H1 (cell line): ENCODE data around the gene KRT10. TPM values are rescaled to one million over a fixed set of nuclear protein-coding genes. Genes with fewer than 3 reads are reported as not detected.

ENCODE experiments used
- CTCF ChIA-PET: fragments of 300-600 bp; sonication (Branson Sonifier 250); formaldehyde crosslinking; loops from one replicate; lab custom pipeline; 2021; ENCODE audit not compliant: partially characterized antibody; lab: Charles Lee
- POLR2A ChIA-PET: fragments of 300-600 bp; sonication (Branson Sonifier 250); formaldehyde crosslinking; loops from one replicate; lab custom pipeline; 2021; ENCODE audit warnings: inconsistent platforms; ENCODE audit not compliant: partially characterized antibody; lab: Charles Lee
- DNase-seq, 2 experiments: peaks; one replicate each; pipeline versions ENCODE4 v3.0.0 to v3.0.0-alpha.2; 2010 to 2022; ENCODE audit warnings: low spot score in 2 of 2, low read depth in 1 of 2, mixed read lengths in 1 of 2
- FAIRE-seq: peaks from 2 replicates; lab custom pipeline; 2011; peaks lifted over from hg19 to GRCh38; lab: Jason Lieb, UNC
- H2AFZ ChIP-seq: 2 replicates; pipeline ENCODE4 v1.8.1; 2012; ENCODE audit warnings: low read length, inconsistent platforms
- H2AK5ac ChIP-seq: 2 replicates; pipeline ENCODE4 v1.6.1; 2013; ENCODE audit warnings: low read depth, low read length
- H2BK120ac ChIP-seq: replicated peaks from 2 replicates; pipeline ENCODE3; 2013; ENCODE audit warnings: low read depth, low read length, inconsistent platforms
- H2BK12ac ChIP-seq: 2 replicates; pipeline ENCODE4 v1.6.1; 2013; ENCODE audit warnings: low read depth, low read length
- H2BK15ac ChIP-seq: 2 replicates; pipeline ENCODE4 v1.6.1; 2013; ENCODE audit warnings: low read length
- H2BK20ac ChIP-seq: 2 replicates; pipeline ENCODE4 v1.6.1; 2013; ENCODE audit warnings: low read length
- H2BK5ac ChIP-seq: 2 replicates; pipeline ENCODE4 v1.6.1; 2013; ENCODE audit warnings: low read depth, low read length
- H3K14ac ChIP-seq: 2 replicates; pipeline ENCODE4 v1.6.1; 2013; ENCODE audit warnings: inconsistent platforms; ENCODE audit not compliant: insufficient read length
- H3K18ac ChIP-seq: 2 replicates; pipeline ENCODE4 v1.6.1; 2013; ENCODE audit warnings: low read length; ENCODE audit errors: extremely low read depth
- H3K23ac ChIP-seq: 2 replicates; pipeline ENCODE4 v1.6.1; 2013; ENCODE audit warnings: inconsistent platforms; ENCODE audit not compliant: insufficient read length
- H3K23me2 ChIP-seq: 2 replicates; pipeline ENCODE4 v1.6.1; 2013; ENCODE audit warnings: low read depth, low read length
- H3K27ac ChIP-seq: 2 replicates; pipeline ENCODE4 v1.6.1; 2011; ENCODE audit warnings: low read depth, low read length, inconsistent platforms
- H3K27me3 ChIP-seq, 4 experiments: replicated peaks in 1 of 4; 1 replicate in 1 of 4; 2 replicates in 3 of 4; pipeline versions ENCODE4 v1.6.1 to v1.8.1; 2011 to 2013; ENCODE audit warnings: low read length in 3 of 4, mild to moderate bottlenecking in 3 of 4, inconsistent platforms in 2 of 4, mixed read lengths in 2 of 4, moderate library complexity in 1 of 4; ENCODE audit not compliant: control insufficient read depth in 3 of 4, insufficient read depth in 3 of 4; ENCODE audit errors: extremely low read depth in 1 of 4
- H3K36me3 ChIP-seq, 4 experiments: 2 replicates each; pipeline versions ENCODE4 v1.6.1 to v1.8.1; 2011 to 2013; ENCODE audit warnings: mild to moderate bottlenecking in 4 of 4, low read length in 3 of 4, moderate library complexity in 2 of 4, control low read depth in 1 of 4, inconsistent platforms in 1 of 4; ENCODE audit not compliant: insufficient read depth in 4 of 4, control insufficient read depth in 2 of 4
- H3K4ac ChIP-seq: replicated peaks from 2 replicates; pipeline ENCODE3; 2013; ENCODE audit warnings: low read length, low read depth, mixed read lengths, inconsistent platforms; ENCODE audit not compliant: insufficient read length
- H3K4me1 ChIP-seq, 4 experiments: replicated peaks in 1 of 4; 1 replicate in 1 of 4; 2 replicates in 3 of 4; pipeline versions ENCODE4 v1.6.1 to v1.8.1; 2011 to 2013; ENCODE audit warnings: low read length in 3 of 4, inconsistent platforms in 2 of 4, mixed read lengths in 1 of 4; ENCODE audit not compliant: insufficient read depth in 4 of 4, control insufficient read depth in 3 of 4
- H3K4me2 ChIP-seq, 2 experiments: 2 replicates each; pipeline versions ENCODE4 v1.6.1 to v1.8.1; 2011 to 2013; ENCODE audit warnings: low read depth in 2 of 2, low read length in 2 of 2, control low read depth in 1 of 2, inconsistent platforms in 1 of 2, mild to moderate bottlenecking in 1 of 2; ENCODE audit not compliant: insufficient read depth in 1 of 2
- H3K4me3 ChIP-seq, 4 experiments: fragments of 200-600, 300-600 bp in 1 of 4; sonication (generic), shearing (Covaris generic), sonication (Bioruptor Twin) in 1 of 4; 2 replicates each; pipeline versions ENCODE4 v1.5.1 to v1.8.1; 2011 to 2016; ENCODE audit warnings: low read length in 4 of 4, low read depth in 3 of 4, control low read depth in 2 of 4, inconsistent platforms in 2 of 4, mild to moderate bottlenecking in 2 of 4, mixed read lengths in 1 of 4, moderate library complexity in 1 of 4; ENCODE audit not compliant: insufficient read depth in 2 of 4; ENCODE audit errors: extremely low read depth in 1 of 4
- H3K56ac ChIP-seq: replicated peaks from 2 replicates; pipeline ENCODE3; 2013; ENCODE audit warnings: low read depth, mild to moderate bottlenecking, mixed read lengths, low read length, inconsistent platforms; ENCODE audit not compliant: insufficient read length
- H3K79me1 ChIP-seq: 2 replicates; pipeline ENCODE4 v1.6.1; 2013; ENCODE audit warnings: low read depth, low read length, control low read depth
- H3K79me2 ChIP-seq, 2 experiments: 2 replicates each; pipeline versions ENCODE4 v1.6.1 to v1.8.1; 2012 to 2013; ENCODE audit warnings: low read length in 2 of 2, mild to moderate bottlenecking in 2 of 2, inconsistent platforms in 1 of 2; ENCODE audit not compliant: insufficient read depth in 2 of 2, control insufficient read depth in 1 of 2
- H3K9ac ChIP-seq, 4 experiments: replicated peaks in 1 of 4; 1 replicate in 1 of 4; 2 replicates in 3 of 4; pipeline versions ENCODE4 v1.6.1 to v1.8.1; 2011 to 2013; ENCODE audit warnings: low read depth in 3 of 4, low read length in 3 of 4, control low read depth in 2 of 4, mild to moderate bottlenecking in 2 of 4, moderate library complexity in 2 of 4, inconsistent platforms in 1 of 4; ENCODE audit errors: extremely low read depth in 1 of 4
- H3K9me3 ChIP-seq, 2 experiments: 2 replicates each; pipeline versions ENCODE4 v1.6.1 to v1.8.1; 2012 to 2013; ENCODE audit warnings: mild to moderate bottlenecking in 2 of 2, moderate library complexity in 2 of 2, control low read depth in 1 of 2, inconsistent platforms in 1 of 2, low read depth in 1 of 2, low read length in 1 of 2, mixed read lengths in 1 of 2; ENCODE audit not compliant: insufficient read depth in 2 of 2
- H4K20me1 ChIP-seq, 2 experiments: replicated peaks in 1 of 2; 2 replicates each; pipeline versions ENCODE3 to v1.8.1; 2011 to 2013; ENCODE audit warnings: inconsistent platforms in 2 of 2, low read length in 2 of 2, mild to moderate bottlenecking in 1 of 2; ENCODE audit not compliant: insufficient read depth in 2 of 2, control insufficient read depth in 1 of 2
- H4K5ac ChIP-seq: 2 replicates; pipeline ENCODE4 v1.6.1; 2013; ENCODE audit warnings: low read length, low read depth, mixed read lengths, inconsistent platforms; ENCODE audit not compliant: insufficient read length
- H4K8ac ChIP-seq: 2 replicates; pipeline ENCODE4 v1.8.0; 2013; ENCODE audit warnings: mild to moderate bottlenecking, moderate library complexity, low read length, inconsistent platforms; ENCODE audit not compliant: insufficient read depth; ENCODE audit errors: extremely low read depth
- H4K91ac ChIP-seq: replicated peaks from 2 replicates; pipeline ENCODE3; 2013; ENCODE audit warnings: low read length, mixed read lengths, inconsistent platforms; ENCODE audit not compliant: insufficient read length
- ASH2L ChIP-seq: fragments of 200-600, 300-600 bp; sonication (generic); IDR thresholded peaks from one replicate; pipeline ENCODE4 v1.7.1; 2017; ENCODE audit warnings: low read length
- CTCF ChIP-seq, 3 experiments: IDR thresholded peaks; 1 replicate in 2 of 3; 2 replicates in 1 of 3; pipeline versions ENCODE4 v1.5.1 to v1.6.1; 2011; ENCODE audit warnings: low read length in 3 of 3, mild to moderate bottlenecking in 3 of 3, inconsistent platforms in 2 of 3, low read depth in 1 of 3, moderate library complexity in 1 of 3; ENCODE audit not compliant: insufficient read depth in 1 of 3; ENCODE audit errors: control extremely low read depth in 1 of 3
- E2F6 ChIP-seq: IDR thresholded peaks from 2 replicates; pipeline ENCODE4 v1.6.1; 2012; ENCODE audit warnings: inconsistent platforms
- RAD21 ChIP-seq, 2 experiments: IDR thresholded peaks in 1 of 2; conservative IDR thresholded peaks in 1 of 2; 2 replicates each; pipeline ENCODE4 v1.6.1; 2011; ENCODE audit warnings: low read depth in 2 of 2, low read length in 2 of 2, improper control_type of control experiment in 1 of 2, inconsistent platforms in 1 of 2, mild to moderate bottlenecking in 1 of 2, moderate library complexity in 1 of 2
- RFX5 ChIP-seq: IDR thresholded peaks from 2 replicates; pipeline ENCODE4 v1.6.1; 2011; ENCODE audit warnings: low read depth, low read length, improper control_type of control experiment, borderline replicate concordance
- TCF12 ChIP-seq: IDR thresholded peaks from 2 replicates; pipeline ENCODE4 v1.6.1; 2011; ENCODE audit warnings: low read depth, mild to moderate bottlenecking, low read length
- TEAD4 ChIP-seq: IDR thresholded peaks from 2 replicates; pipeline ENCODE4 v1.6.1; 2012; ENCODE audit warnings: low read depth, low read length, inconsistent platforms, mixed read lengths
- WGBS, 2 experiments: shearing (Covaris generic) in 1 of 2; methylation state at CpG; one replicate each; pipeline versions ENCODE4 v1.1.6 to v1.1.7; 2013 to 2015; ENCODE audit warnings: low lambda C conversion rate in 2 of 2, mixed read lengths in 2 of 2, inconsistent platforms in 1 of 2, low coverage in 1 of 2, missing lambda C conversion rate in 1 of 2; ENCODE audit not compliant: insufficient replicate concordance in 2 of 2, insufficient coverage in 1 of 2, insufficient read length in 1 of 2; ENCODE audit errors: extremely low coverage in 1 of 2, missing lambda C conversion rate in 1 of 2; 5-methylcytosine and 5-hydroxymethylcytosine counted together
- polyA plus RNA-seq, 7 experiments: library from polyadenylated mRNA; depleted of rRNA in 3 of 7; stranded (reverse) in 5 of 7; unstranded in 2 of 7; fragments of >200 nt in 5 of 7; fragments of 200-250 nt in 2 of 7; gene quantifications; 1 replicate in 5 of 7; 2 replicates in 1 of 7; 4 replicates in 1 of 7; pipeline versions ENCODE4 v1.2.1 to v1.2.3, GENCODE V29; 2011 to 2013; ENCODE audit warnings: missing spikeins in 2 of 7, mixed read lengths in 2 of 7
- total RNA-seq: library from RNA; stranded (reverse); fragmentation: NEBNext Ultra II Directional; extraction: Animal tissue kit (Norgen Biotek cat#: 25700); gene quantifications from 2 replicates; pipeline ENCODE4 v1.2.1, GENCODE V29; 2021

The KRT10 gene
- total and polyA plus RNA-seq, 2 of the 8 experiments (the other 6 are each of a cell fraction or from before 2014, with no cell fraction given): 3.5 to 39.4 TPM

GRCh38 chr17:40791787-40792436, 30.5 kb downstream of the KRT10 start:
- Histone ChIP-seq H2BK120ac (no peak overlapping the region), H3K36me3 (no peaks in the 10 kb centered on the region), H3K79me2 (no peaks in the 10 kb centered on the region), H4K5ac (no peak overlapping the region), H4K20me1 (no peaks in the 10 kb centered on the region), H4K91ac (no peak overlapping the region), H2BK12ac (no peak overlapping the region), H3K56ac (no peak overlapping the region), H3K4me3 (no peak overlapping the region), H3K79me1 (no peaks in the 10 kb centered on the region), H3K4me2 (no peak overlapping the region), H2BK15ac (no peak overlapping the region), H3K23ac (no peak overlapping the region), H2AK5ac (no peak overlapping the region), H3K18ac (no peak overlapping the region), H2BK20ac (no peak overlapping the region), H4K8ac (no peak overlapping the region)
- FAIRE-seq: peak; percentile 97
- TF ChIP-seq ASH2L (no peak), RAD21 (IDR thresholded peaks at IDR 0.05 in 1 of 2, conservative IDR thresholded peaks at IDR 0.05 in 1 of 2; ENCODE audit: low read depth in 2 of 2, low read length in 2 of 2) (peak; percentile 66), RFX5 (no peak), CTCF (IDR thresholded peaks at IDR 0.05; ENCODE audit: control extremely low read depth in 1 of 3, insufficient read depth in 1 of 3, low read depth in 1 of 3, low read length in 3 of 3) (peak in 2 of 3 experiments; percentile 57 to 61; a peak in 3 of 4 replicates), TEAD4 (peak; percentile 40; the same call in 1 of the 2 replicates), E2F6 (no peak), TCF12 (no peak)
- TF ChIP-seq, all 59 proteins: peak for 3
- H3K9ac ChIP-seq: no peak overlapping the region
- H3K27me3 ChIP-seq: no peaks in the 10 kb centered on the region
- POLR2A ChIA-PET: no interaction called here
- H2BK5ac ChIP-seq: no peak overlapping the region
- no peak overlapping the region for H3K27ac ChIP-seq
- H2AFZ ChIP-seq: no peak overlapping the region
- no peaks in the 10 kb centered on the region for H3K9me3 ChIP-seq
- no peak overlapping the region for H3K14ac ChIP-seq
- no peaks in the 10 kb centered on the region for H3K4me1 ChIP-seq
- DNase-seq: no peak
- no peak overlapping the region for H3K4ac ChIP-seq
- 48% methylated on average over 6 of the region's 6 CpGs; no CpG with 5 or more reads in 1 of the 2 experiments for WGBS, 2 experiments
- CTCF ChIA-PET: interaction anchor here (0.8 to 2.6 kb wide), 7 partner anchors 13 to 176 kb away, joined by 3 to 17 read pairs (median 5); no protein-coding TSS in a partner anchor
- no peaks in the 10 kb centered on the region for H3K23me2 ChIP-seq
